GM18867 (cell line): Measurements from ENCODE around the gene LAPTM5.

Experiments used
- ATAC-seq: cut with Tn5 transposase; IDR thresholded peaks from one replicate; pipeline ENCODE4 v1.9.1; 2021; ENCODE audit warnings: mild to moderate bottlenecking, moderate library complexity; ENCODE audit not compliant: unreplicated experiment

Gene LAPTM5

GRCh38 chr1:30731109-30731805, 26.3 kb downstream of the LAPTM5 start:
- ATAC-seq: no peak

GRCh38 chr1:30730346-30731108, 27.0 kb downstream of the LAPTM5 start:
- no peak for ATAC-seq

- ATAC-seq: no peak
Measured at GRCh38 chr1:30729901-30730300, 27.7 kb downstream of the LAPTM5 start.

- peak; percentile 30 for ATAC-seq
Measured at GRCh38 chr1:30728832-30729638, 28.5 kb downstream of the LAPTM5 start.

- ATAC-seq: no peak
Measured at GRCh38 chr1:30728340-30728739, 29.2 kb downstream of the LAPTM5 start.

- ATAC-seq: no peak
Measured at GRCh38 chr1:30727824-30728223, 29.8 kb downstream of the LAPTM5 start.

GRCh38 chr1:30726773-30727684, 30.5 kb downstream of the LAPTM5 start:
- no peak for ATAC-seq

GRCh38 chr1:30726236-30726635, 31.3 kb downstream of the LAPTM5 start:
- no peak for ATAC-seq

GRCh38 chr1:30725450-30726095, 32.0 kb downstream of the LAPTM5 start:
- ATAC-seq: no peak

- no peak for ATAC-seq
Measured at GRCh38 chr1:30724655-30725421, 32.7 kb downstream of the LAPTM5 start.

GRCh38 chr1:30724175-30724574, 33.4 kb downstream of the LAPTM5 start:
- ATAC-seq: no peak

- ATAC-seq: no peak
Measured at GRCh38 chr1:30723331-30723755, 34.2 kb downstream of the LAPTM5 start, which contains the start of gene MATN1. TSS of gene MATN1 (minus strand) at chr1:30723585. CDS start at chr1:30723551, 34 bp downstream.

- no peak for ATAC-seq
Measured at GRCh38 chr1:30721812-30722537, 35.6 kb downstream of the LAPTM5 start.

- no peak for ATAC-seq
Measured at GRCh38 chr1:30721341-30721793, 36.2 kb downstream of the LAPTM5 start.

GRCh38 chr1:30720271-30721223, 37.0 kb downstream of the LAPTM5 start:
- ATAC-seq: no peak

- peak; percentile 0 for ATAC-seq
Measured at GRCh38 chr1:30719406-30720270, 37.9 kb downstream of the LAPTM5 start.
